Measurements from ENCODE around the gene PRKD2. TPM values are rescaled to one million over a fixed set of nuclear protein-coding genes. Genes with fewer than 3 reads are reported as not detected.
"Not testable (repeated sequence)": the region's sequence is repeated elsewhere in the genome, so short reads cannot be mapped to it uniquely, and the experiment has no call there.

PRKD2 gene
- total RNA-seq, 1 donor from 2014 or later, result 92.9 TPM

DNA sequence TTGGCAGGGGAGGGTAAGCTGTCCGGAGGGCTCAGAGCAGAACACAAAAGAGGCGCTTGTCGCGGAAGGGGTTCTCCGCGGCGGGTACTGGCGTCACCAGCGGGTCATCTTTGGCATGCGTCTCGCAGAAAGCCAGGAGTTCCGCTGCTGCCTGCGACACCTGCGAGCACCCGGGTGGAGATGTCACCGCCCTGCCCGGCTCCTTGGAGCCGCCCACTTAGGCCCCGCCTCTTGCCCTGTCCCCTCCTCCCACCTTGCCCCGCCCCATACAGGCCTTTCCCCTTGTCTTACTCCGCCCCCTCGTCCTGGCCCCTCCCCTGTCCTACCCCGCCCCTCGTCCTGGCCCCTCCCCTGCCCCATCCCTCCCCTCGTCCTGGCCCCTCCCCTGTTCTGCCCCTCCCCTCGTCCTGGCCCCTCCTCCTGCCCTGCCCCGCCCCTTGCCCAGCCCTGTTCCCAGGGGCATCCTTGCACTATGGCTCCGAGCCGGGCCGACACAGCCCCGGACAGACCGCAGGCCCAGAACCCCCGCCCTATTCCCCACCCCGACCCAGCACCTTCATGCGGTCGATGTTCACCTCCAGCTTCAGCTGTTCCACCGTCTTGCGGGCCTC is 82.8 kb downstream of the PRKD2 start:
- no peaks in the 10 kb centered on the region for H3K9me3 Mint-ChIP-seq
- intact Hi-C loops (cut with micrococcal nuclease), result loop anchor here (1.0 kb wide), 8 partner anchors 9 to 640 kb away; partner anchors contain the start of genes DACT3, INAFM1, PRKD2 and PTGIR
- H3K27me3 Mint-ChIP-seq (ENCODE audit: insufficient read depth), result peaks cover 2% of the 10 kb centered on the region
- H3K4me1 Mint-ChIP-seq (ENCODE audit: low read depth), result peaks cover 11% of the 10 kb centered on the region
- peaks cover 4% of the 10 kb centered on the region for H3K36me3 Mint-ChIP-seq (ENCODE audit: low read depth)
- peak overlapping the region; percentile 85 for H3K4me3 Mint-ChIP-seq
- H3K27ac Mint-ChIP-seq, result peak overlapping the region; percentile 75
- peak; percentile 94 for DNase-seq (ENCODE audit: low spot score)

DNA sequence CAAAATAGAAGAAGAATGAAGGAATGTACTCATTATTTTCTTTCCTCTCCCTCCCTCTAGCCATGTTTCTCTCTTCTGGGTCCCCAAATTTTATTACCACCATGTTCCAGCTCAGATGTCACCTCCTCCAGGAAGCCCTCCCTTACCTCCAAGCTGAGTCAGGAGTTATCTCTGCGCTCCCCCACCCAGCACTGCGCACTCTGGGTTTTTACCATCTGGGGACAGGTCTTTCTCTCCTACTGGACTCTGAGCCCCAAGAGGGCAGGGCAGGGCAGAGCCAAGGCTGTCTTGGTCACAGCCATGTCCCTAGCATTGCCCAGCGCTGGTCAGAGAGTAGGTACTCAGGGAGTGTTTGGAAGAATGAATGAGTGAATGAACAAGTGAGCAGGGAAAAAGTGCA is 83.8 kb downstream of the PRKD2 start:
- peak overlapping the region; percentile 56 for H3K27ac Mint-ChIP-seq

DNA sequence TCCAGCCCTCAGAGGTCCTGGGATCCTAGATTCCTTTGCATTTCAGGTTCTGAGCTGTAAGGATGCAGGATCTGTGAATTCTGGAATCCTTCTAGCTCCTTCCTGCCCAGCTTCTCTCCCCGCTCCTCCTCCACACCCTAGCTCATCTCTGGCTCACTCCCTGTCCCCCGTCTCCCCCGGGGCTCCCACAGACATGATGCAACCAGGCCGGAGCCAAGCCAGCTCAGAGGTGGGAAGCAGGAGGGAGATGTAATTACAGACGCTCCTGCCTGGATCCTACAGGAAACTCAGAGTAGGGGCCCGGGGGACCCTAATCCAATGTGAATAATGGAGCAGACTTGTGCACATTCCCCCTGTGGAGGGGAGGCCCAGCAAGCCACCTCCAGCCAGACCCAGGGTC is 85.4 kb downstream of the PRKD2 start:
- intact Hi-C loops (cut with micrococcal nuclease), result no loop called here
- no peak overlapping the region for H3K27ac Mint-ChIP-seq
- peaks cover 11% of the 10 kb centered on the region for H3K4me1 Mint-ChIP-seq (ENCODE audit: low read depth)
- DNase-seq (ENCODE audit: low spot score), result no peak
- H3K9me3 Mint-ChIP-seq, result no peaks in the 10 kb centered on the region
- H3K27me3 Mint-ChIP-seq (ENCODE audit: insufficient read depth), result peaks cover 2% of the 10 kb centered on the region
- no peak overlapping the region for H3K4me3 Mint-ChIP-seq
- H3K36me3 Mint-ChIP-seq (ENCODE audit: low read depth), result peaks cover 4% of the 10 kb centered on the region

More for the DNA sequence above, 83.8 kb downstream of the PRKD2 start:
- Mint-ChIP-seq H3K4me1 (ENCODE audit: low read depth) (peaks cover 11% of the 10 kb centered on the region), H3K4me3 (peak overlapping the region; percentile 85), H3K27me3 (ENCODE audit: insufficient read depth) (peaks cover 2% of the 10 kb centered on the region), H3K9me3 (no peaks in the 10 kb centered on the region), H3K36me3 (ENCODE audit: low read depth) (peaks cover 4% of the 10 kb centered on the region)
- intact Hi-C loops (cut with micrococcal nuclease), result no loop called here
- no peak for DNase-seq (ENCODE audit: low spot score)

DNA sequence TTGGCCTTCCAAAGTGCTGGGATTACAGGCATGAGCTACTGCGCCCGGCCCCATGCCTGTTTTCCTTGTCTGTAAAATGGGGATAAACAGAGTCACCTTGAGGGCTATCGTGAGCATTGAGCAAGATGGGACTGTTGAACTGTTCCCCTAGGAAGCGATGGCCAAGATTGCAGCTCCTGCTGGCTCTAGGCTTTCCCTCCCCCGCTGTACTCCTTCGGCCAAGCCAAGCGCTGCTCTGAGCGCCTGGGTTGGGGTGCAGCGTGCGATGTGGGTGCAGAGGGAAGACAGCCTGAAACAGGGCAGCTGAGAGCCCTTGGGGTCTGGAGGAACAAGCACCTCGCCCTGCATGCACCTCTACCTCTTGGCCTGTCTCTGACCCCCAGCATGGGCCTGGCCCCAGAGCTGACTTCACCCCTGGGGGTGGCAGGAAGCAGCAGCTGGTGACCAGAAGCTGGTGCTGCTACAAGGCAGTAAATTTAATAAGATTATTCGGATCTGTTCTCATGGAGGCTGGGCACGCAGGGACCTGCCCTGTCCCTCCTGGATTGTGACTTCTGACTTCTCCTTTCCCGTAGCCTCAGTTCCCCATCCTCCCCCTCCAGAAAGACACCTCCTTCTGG is 86.2 kb downstream of the PRKD2 start:
- no peak overlapping the region for H3K4me3 Mint-ChIP-seq
- H3K27me3 Mint-ChIP-seq (ENCODE audit: insufficient read depth), result peaks cover 2% of the 10 kb centered on the region
- H3K9me3 Mint-ChIP-seq, result no peaks in the 10 kb centered on the region
- peaks cover 4% of the 10 kb centered on the region for H3K36me3 Mint-ChIP-seq (ENCODE audit: low read depth)
- no peak for DNase-seq (ENCODE audit: low spot score)
- no peak overlapping the region for H3K27ac Mint-ChIP-seq
- peaks cover 11% of the 10 kb centered on the region for H3K4me1 Mint-ChIP-seq (ENCODE audit: low read depth)
- intact Hi-C loops (cut with micrococcal nuclease), result no loop called here

DNA sequence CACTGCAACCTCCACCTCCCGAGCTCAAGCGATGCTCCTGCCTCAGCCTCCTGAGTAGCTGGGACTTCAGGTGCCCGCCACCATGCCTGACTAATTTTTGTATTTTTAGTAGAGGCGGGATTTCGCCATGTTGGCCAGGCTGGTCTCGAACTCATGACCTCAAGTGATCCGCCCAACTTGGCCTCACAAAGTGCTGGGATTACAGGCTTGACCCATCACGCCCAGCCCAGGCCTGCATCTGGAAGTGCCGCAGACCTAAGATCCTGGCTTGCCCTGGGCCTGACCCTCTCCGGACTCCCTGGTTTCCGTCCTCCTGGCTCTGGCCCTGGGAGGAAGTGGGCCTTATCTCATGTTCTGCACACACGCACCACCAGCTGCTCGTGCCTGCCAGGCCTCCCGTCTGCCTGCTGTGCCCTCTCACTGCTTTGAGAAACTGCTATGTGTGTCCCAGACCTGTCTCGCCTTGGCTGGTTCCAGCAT is 87.3 kb downstream of the PRKD2 start:
- Mint-ChIP-seq H3K9me3 (no peaks in the 10 kb centered on the region), H3K36me3 (ENCODE audit: low read depth) (peaks cover 11% of the 10 kb centered on the region), H3K27ac (peak overlapping the region; percentile 62)

DNA sequence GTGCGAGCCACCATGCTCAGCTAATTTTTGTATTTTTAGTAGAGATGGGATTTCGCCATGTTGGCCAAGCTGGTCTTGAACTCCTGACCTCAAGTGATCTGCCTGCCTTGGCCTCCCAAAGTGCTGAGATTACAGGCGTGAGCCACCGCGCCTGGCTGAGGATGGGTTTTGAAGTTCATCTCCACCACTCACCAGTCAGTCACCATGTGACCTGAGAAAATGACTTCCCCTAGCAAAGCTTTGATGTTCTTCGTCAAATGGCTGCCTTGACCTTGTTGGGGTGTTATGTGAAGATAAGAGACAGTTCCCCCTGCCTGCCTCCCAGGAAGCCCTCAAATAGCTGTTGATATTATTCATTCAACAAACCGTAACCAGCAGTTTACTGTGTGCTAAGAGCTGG is 87.9 kb downstream of the PRKD2 start:
- intact Hi-C loops (cut with micrococcal nuclease); H3K9me3 Mint-ChIP-seq; H3K27ac Mint-ChIP-seq; H3K27me3 Mint-ChIP-seq (ENCODE audit: insufficient read depth); DNase-seq (ENCODE audit: low spot score); H3K4me3 Mint-ChIP-seq: not testable (repeated sequence)
- Mint-ChIP-seq H3K4me1 (ENCODE audit: low read depth) (peaks cover 25% of the 10 kb centered on the region), H3K36me3 (ENCODE audit: low read depth) (peaks cover 14% of the 10 kb centered on the region)

More for the DNA sequence above, 87.3 kb downstream of the PRKD2 start:
- Mint-ChIP-seq H3K4me1 (ENCODE audit: low read depth) (peaks cover 21% of the 10 kb centered on the region), H3K27me3 (ENCODE audit: insufficient read depth) (peaks cover 2% of the 10 kb centered on the region), H3K4me3 (no peak overlapping the region)
- DNase-seq (ENCODE audit: low spot score), result no peak
- intact Hi-C loops (cut with micrococcal nuclease), result no loop called here

DNA sequence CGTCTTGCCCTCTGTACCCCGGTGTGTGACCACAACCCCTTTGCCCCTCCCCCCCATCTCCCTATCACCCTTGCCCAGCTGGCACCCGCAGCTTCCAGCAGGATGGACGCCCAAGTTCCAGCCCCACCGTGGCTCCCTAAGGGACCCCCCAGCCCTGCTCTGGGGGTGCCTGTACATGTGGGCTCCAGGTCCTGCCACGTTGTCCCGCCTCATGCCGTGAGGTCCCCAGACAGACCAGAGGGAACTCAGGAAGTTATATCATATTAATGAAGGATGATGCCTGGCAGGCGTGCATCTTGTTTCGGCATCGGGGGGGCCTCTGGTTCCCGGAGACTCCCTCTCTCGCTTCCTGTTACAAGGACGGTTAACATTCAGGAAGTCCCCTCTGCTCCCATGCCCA is 90.5 kb downstream of the PRKD2 start:
- Mint-ChIP-seq H3K27me3 (ENCODE audit: insufficient read depth) (no peaks in the 10 kb centered on the region), H3K36me3 (ENCODE audit: low read depth) (peaks cover 24% of the 10 kb centered on the region), H3K9me3 (no peaks in the 10 kb centered on the region), H3K27ac (peak overlapping the region; percentile 5), H3K4me3 (no peak overlapping the region), H3K4me1 (ENCODE audit: low read depth) (peaks cover 26% of the 10 kb centered on the region)
- intact Hi-C loops (cut with micrococcal nuclease), result no loop called here
- no peak for DNase-seq (ENCODE audit: low spot score)

DNA sequence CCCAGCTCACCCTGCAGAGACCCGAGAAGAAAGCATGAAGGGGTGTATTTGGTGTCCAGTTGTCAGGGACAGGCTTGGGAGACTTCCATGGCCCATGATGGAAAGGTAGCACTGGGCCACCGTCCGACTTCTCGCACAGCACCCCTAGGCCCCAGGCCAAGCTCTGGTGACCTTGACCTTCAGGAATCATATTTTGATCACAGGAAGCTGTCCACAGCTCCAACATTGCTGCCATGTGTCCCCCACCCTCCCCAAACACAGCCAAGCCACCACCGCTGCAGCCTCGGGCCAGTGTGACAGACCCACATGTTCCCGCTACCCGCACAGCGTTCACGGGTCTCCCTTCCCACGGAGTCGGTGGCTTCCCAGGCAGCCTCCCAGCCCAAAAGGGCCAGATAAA is 91.2 kb downstream of the PRKD2 start:
- Mint-ChIP-seq H3K4me3 (peak overlapping the region; percentile 96), H3K27ac (peak overlapping the region; percentile 98), H3K9me3 (no peaks in the 10 kb centered on the region), H3K36me3 (ENCODE audit: low read depth) (peaks cover 30% of the 10 kb centered on the region), H3K4me1 (ENCODE audit: low read depth) (peaks cover 33% of the 10 kb centered on the region), H3K27me3 (ENCODE audit: insufficient read depth) (no peaks in the 10 kb centered on the region)
- intact Hi-C loops (cut with micrococcal nuclease), result loop anchor here (1.0 kb wide), 1 partner anchor 9 kb away; no protein-coding TSS in a partner anchor
- no peak for DNase-seq (ENCODE audit: low spot score)

DNA sequence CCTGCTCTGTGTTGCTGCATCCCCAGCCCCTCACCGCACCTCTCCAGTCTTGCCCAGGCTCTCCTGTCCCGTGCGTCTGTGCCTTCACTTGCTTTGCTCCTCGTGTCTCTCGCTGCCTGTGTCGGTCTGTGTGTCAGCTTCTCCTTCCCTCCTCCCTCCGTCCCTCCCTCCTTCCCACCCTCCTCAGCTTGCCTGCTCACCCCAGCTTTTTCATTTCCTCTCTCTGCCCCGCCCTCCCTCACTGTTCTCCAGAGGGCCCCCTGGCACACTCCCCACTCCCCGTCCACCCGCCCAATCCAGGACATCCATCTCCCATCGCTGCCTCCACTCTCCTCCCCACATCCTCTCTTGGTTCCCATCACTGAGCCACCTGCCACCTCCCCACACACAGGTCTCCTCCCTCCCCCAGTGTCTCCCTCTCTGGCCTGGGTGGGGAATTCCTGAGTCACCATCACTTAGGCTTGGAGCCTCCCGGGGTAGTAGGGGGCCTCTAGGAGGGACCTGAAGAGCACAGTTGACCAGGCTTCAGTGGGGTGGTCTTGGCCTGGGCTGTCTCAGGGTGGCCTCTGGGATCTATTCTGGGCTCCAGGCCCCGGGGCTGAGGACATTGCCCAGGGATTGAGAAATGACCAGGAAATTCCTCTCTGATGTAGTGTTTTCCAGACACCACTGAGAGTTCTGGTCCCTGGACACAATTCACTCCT is 91.8 kb downstream of the PRKD2 start, which contains the start of gene PTGIR:
TSS of gene PTGIR (minus strand) at position 132 of the 704 bp plus-strand sequence. CDS start 864 bp downstream, outside the sequence.
- Mint-ChIP-seq H3K27ac (peak within 1 kb of the TSS; percentile 98), H3K27me3 (ENCODE audit: insufficient read depth) (no peaks in the 10 kb centered on the region), H3K9me3 (no peaks in the 10 kb centered on the region), H3K4me3 (peak within 1 kb of the TSS; percentile 96), H3K36me3 (ENCODE audit: low read depth) (peaks cover 37% of the 10 kb centered on the region), H3K4me1 (ENCODE audit: low read depth) (peaks cover 39% of the 10 kb centered on the region)
- DNase-seq (ENCODE audit: low spot score), result no peak
- intact Hi-C loops (cut with micrococcal nuclease), result loop anchor here (1.0 kb wide), 1 partner anchor 9 kb away; no protein-coding TSS in a partner anchor

Other genes with a start within 250 kb of the PRKD2 start
- not detected in 2 replicates for gene PNMA8A, start 245.6 kb downstream of the PRKD2 start, total RNA-seq
- gene PNMA8B, start 221.2 kb downstream of the PRKD2 start, total RNA-seq, result not detected in 2 replicates
- gene CALM3, start 115.8 kb downstream of the PRKD2 start, total RNA-seq, result 568 and 578 TPM in 2 replicates
- 217 and 218 TPM in 2 replicates for gene PTGIR, start 92.0 kb downstream of the PRKD2 start, total RNA-seq
- 17.8 and 18.6 TPM in 2 replicates for gene GNG8, start 80.9 kb downstream of the PRKD2 start, total RNA-seq
- 4.3 and 5.7 TPM in 2 replicates for gene DACT3, start 55.9 kb downstream of the PRKD2 start, total RNA-seq
- 25.1 and 26.6 TPM in 2 replicates for gene FKRP, start 28.9 kb upstream of the PRKD2 start, total RNA-seq
- 106 and 116 TPM in 2 replicates for gene STRN4, start 29.3 kb upstream of the PRKD2 start, total RNA-seq
- gene SLC1A5, start 71.5 kb upstream of the PRKD2 start, total RNA-seq, result 264 and 267 TPM in 2 replicates
- 96.4 and 98.1 TPM in 2 replicates for gene AP2S1, start 133.7 kb upstream of the PRKD2 start, total RNA-seq
- gene ARHGAP35, start 143.9 kb upstream of the PRKD2 start, total RNA-seq, result 22.4 and 22.6 TPM in 2 replicates